OCI-LY7 (cell line): Measurements from ENCODE around the gene TMEM161A.

Experiments
- CTCF ChIP-seq: fragments of 200-600 bp; sonication (generic); conservative IDR thresholded peaks from 2 replicates; pipeline ENCODE4 v1.5.1; 2014; ENCODE audit warnings: mild to moderate bottlenecking, antibody characterized with exemption, low read length, moderate library complexity, mixed read lengths
- EZH2phosphoT487 ChIP-seq: fragments of 200-600 bp; sonication (generic); IDR thresholded peaks from 2 replicates; pipeline ENCODE4 v1.6.1; 2018; ENCODE audit warnings: low read depth, borderline replicate concordance, mild to moderate bottlenecking, mixed run types, antibody characterized with exemption, low read length, moderate library complexity, mixed read lengths

- TF ChIP-seq CTCF (no peak), EZH2phosphoT487 (no peak)
These were observed 48.5 kb upstream of the TMEM161A start for GRCh38 chr19:19186742-19187141.
